HPDE6-E6E7 (cell line): ENCODE measurements around the gene NCAPG.
"Not testable (repeated sequence)": the region's sequence is repeated elsewhere in the genome, so short reads cannot be mapped to it uniquely, and the experiment has no call there.

Experiments
- DNase-seq: peaks from one replicate; pipeline ENCODE4 v3.0.0; 2011; ENCODE audit warnings: missing footprints; ENCODE audit errors: extremely low spot score

Gene NCAPG

DNA sequence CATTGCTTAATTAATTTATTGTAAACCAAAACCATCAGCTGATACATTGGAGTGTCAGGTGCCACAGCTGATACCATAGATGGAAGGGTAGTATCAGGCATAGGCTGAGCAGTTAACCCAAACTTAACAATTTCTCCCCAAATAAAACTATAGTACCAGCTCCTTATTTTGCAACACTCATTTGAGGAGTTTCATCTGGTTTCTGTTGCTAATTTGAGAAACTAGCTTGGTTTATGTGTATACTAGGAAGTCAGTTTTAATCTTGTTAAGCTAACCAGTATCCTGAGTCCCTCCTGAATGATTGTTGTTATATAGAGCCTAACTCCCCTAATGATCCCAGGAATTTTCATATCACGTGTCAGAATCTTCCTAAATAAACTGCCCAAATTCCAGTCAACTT lies 13.0 kb upstream of the NCAPG start:
- no peak for DNase-seq

DNA sequence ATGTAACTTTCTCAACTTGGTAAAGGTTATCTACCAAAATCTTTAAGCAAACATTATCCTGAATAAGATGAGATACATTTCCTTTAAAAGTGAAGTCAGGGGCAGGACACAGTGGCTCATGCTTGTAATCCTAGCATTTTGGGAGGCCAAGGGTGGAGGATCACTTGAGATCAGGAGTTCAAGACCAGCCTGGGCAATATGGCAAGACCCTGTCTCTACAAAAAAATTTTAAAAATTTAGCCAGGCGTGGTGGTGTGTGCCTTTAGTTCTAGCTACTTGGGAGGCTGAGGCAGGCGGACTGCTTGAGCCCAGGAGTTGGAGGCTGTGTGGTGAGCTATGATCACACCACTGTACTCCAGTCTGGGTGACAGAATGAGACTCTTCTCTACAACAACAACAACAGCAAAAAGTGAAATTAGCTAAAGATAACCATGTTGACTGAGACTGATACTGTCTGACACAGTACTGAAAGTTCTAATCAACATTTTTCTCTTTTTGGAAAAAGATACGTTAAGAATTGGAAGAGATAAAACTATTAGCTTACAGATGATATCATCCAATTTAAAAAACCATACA lies 5.1 kb upstream of the NCAPG start:
- DNase-seq = no peak

DNA sequence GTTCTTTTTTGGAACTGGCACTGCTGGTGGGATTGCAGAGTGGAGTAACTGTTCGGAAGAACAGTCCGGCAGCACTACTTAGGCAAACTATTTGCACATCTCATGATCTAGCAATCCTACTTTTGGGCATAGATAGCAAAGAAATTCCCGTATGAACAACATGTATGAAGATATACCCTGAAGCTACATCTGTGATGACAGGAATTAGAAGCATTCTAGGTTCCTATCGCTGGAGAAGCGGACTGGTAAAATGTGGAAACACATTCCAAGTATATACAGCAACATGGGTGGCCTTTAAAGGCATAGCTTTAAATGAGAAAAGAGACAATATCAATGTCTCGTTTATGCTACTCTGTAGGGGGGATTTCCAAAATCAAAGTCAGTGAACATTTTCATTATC lies 3.3 kb upstream of the NCAPG start:
- no peak for DNase-seq

DNA sequence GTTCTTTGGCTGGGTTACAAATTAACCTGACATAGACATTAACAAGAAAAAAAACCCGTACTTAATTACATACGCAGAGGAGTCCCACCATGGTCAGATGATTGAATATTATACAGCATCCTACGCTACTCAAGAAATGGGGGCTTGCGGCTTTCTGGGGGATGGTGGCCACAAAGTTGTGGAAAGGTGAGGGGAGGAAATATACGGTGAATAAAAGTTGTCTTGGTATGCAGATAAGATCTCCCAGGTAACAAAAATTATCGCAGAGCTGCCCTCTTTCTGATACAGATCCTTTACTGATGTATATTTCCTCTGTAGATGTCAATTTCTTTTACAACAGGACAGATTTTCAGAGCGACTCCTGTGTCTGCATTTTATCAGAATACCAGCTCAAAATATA lies 1.1 kb upstream of the NCAPG start:
- no peak for DNase-seq

DNA sequence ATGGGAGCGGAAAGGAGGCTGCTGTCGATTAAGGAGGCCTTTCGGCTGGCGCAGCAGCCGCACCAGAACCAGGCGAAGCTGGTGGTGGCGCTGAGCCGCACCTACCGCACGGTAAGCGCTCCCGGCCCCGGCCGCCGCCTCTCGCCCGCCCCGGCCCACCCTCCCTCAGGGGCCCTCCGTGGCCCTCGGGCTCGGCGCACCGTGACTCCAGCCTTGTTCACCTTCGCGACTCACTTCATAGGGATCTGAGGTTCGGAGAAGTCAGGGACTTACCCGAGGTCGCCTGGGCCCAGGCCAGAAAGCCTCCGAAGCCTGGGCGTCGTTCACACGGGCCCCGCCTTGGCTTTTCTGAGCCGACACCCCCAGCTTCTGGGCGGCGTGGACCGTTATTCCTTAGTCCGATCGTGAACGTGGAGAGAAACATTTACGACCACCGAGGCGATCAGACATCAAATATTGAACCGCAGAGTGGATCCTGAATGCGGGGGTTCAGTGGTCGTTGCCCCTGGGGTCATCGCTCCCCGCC lies 362 bp downstream of the NCAPG start:
- peak; percentile 6 for DNase-seq

DNA sequence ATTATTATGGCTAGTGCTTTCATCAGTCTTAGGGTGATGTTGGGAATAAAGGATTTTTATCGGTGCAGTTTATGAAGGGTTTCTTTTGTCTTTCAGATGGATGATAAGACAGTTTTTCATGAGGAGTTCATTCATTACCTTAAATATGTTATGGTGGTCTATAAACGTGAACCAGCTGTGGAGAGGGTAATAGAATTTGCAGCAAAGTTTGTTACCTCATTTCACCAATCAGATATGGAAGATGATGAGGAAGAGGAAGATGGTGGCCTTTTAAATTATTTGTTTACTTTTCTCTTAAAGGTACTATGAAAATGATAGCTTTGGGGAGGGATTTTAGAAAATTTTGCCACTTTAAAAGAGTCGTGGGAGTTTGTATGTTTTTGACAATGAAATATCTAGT lies 1.3 kb downstream of the NCAPG start:
- no peak for DNase-seq

DNA sequence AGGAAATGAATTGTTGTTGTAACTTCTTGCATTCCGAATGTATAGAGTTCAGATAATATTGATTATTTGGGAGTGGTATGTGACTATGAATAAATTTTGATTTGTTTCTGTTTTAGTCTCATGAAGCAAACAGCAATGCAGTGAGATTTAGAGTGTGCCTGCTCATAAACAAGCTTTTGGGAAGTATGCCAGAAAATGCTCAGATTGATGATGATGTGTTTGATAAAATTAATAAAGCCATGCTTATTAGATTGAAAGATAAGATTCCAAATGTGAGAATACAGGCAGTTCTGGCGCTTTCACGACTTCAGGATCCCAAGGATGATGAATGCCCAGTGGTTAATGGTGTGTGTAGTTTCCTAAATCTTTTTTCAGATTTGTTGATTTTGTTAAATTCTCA lies 2.0 kb downstream of the NCAPG start:
- no peak for DNase-seq

DNA sequence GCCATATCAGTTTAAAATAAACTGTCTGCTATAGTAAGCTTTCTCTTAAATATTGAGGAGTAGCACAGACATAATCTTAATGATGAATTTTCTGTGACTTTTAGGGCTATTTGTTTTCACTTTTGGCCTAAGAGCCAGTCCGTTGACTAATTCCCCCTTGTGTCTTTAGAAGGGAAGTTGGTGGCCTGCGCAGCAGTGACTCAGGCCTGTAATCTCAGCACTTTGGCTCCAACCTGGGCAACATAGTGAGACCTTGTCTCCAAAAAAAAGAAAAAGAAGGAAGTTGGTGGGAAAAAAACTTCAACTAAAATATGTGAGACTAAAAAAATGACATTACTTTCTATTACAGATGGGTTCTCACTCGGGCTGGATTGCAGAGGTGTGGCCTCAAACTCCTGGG lies 3.4 kb downstream of the NCAPG start:
- no peak for DNase-seq

DNA sequence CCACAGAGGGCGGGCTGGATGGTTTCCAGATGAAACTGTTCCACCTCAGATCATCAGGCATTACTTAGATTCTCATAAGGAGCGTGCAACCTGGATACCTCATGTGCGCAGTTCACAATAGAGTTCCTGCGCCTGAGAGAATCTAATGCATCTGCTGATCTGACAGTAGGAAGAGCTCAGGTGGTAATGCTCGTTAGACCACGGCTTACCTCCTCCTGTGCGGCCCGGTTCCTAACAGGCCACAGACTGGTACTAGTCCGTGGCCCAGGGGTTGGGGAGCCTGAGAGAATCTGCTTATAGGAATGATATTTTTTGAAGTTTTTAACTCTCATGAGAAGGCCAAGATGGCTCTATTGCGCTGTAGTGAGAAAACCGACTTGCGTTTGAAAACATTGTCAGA lies 5.4 kb downstream of the NCAPG start:
- DNase-seq = no peak

DNA sequence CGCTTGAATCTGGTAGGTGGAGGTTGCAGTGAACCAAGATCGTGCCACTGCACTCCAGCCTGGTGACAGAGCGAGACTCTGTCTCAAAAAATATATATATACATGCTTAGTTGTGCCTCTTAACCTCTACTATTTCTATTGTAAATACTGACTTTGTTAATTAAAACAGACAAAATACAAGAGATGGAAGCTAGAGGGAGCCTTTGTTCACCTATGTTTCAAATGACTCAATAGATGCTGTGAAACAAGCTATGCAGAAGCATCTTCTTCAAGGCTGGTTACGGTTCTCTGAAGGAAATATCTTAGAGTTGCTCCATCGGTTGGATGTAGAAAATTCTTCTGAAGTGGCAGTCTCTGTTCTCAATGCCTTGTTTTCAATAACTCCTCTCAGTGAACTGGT lies 6.2 kb downstream of the NCAPG start:
- DNase-seq = peak; percentile 9

DNA sequence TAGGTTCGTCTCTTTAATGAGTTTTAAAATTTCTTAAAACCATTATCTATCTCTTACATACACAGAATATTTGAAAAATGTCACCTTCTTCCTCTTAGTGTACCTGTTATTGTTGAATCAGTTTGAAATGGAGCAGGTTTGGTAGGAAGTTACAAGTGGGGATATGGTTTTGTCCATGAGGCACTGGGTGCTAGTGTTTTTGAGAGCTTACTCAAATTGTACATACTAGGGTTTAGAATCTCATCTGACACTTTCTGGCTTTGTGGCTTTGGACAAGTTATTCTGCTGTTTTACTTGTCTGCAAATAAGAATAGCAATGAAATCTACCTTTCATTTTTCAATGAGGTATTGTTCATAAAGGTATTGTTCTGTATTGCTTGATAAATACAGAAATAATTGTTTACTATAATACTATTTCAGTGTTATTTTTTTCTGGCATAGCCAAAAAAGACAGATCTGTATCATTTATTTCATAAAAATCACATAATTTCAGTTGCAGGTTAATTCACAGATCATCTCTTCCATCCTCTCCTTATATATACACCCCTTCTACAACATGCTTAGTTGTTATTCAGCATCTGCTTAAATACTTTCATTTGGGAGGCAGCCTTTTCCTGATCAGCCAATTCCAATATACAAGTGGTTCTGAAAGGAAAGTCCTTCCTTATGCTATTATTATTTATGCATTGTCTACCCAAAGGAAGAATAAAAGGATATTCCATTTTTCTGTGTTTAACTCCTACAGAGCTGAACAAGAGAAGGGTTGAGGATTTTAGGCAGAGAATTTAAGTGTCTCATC lies 13.3 kb downstream of the NCAPG start:
- DNase-seq = no peak

DNA sequence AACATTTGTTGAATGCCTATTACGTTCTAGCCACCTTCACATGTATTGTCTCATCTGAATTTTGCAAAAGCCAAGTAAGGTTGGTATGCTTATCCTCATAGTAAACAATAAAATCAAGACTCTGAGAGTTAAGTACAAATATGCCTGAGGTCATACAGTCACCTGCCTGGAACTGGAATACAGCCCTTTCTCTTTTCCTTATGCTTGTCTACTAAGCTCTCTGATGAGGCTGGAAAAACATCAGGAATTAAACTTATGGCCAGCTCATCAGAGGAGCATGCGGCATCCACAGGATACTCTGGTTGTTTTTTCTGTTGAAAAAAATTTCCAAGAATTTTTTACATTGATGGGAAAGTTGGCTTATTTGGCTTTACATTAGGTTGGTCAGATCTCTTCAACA lies 35.5 kb downstream of the NCAPG start:
- DNase-seq = no peak

DNA sequence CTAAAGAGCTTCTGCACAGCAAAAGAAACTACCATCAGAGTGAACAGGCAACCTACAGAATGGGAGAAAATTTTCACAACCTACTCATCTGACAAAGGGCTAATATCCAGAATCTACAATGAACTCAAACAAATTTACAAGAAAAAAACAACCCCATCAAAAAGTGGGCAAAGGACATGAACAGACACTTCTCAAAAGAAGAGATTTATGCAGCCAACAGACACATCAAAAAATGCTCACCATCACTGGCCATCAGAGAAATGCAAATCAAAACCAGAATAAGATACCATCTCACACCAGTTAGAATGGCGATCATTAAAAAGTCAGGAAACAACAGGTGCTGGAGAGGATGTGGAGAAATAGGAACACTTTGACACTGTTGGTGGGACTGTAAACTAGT lies 39.5 kb downstream of the NCAPG start:
- DNase-seq = not testable (repeated sequence)

DNA sequence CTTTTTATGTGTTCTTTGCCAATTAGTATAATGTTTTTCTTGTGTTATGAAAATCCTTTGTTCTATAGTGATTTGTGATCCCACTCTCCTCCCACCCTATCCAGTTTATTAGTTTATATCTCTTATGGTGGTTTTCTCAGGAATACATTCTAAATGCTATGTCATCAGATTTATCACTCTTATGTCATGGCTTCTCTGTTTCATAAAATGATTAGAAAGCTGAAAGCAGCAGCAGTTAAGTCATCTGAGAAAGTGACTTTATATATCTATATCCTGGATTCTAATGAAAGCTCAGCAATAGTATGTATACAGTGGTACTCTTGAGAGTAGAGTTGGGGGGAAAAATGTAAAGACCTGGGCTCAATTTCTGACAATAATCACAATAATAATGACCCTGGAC lies 41.2 kb downstream of the NCAPG start:
- no peak for DNase-seq

DNA sequence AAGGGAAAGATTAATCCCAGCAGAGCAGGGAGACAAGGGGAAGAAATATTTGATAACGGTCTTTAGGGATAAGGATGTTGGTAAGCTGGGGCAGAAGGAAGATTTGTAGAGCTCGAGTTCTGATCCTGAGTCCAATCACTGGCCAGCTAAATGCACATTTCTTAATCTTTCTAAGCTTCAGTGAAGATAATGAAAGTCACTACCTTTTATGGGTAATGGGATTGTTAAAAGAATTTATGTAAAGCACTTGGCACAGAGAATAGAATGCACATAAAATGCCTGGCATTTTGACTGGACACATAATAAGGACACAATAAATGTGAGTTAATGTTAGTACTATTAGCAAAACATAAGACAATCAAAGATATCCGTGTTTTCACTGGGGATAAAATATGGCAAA lies 43.3 kb downstream of the NCAPG start:
- no peak for DNase-seq

DNA sequence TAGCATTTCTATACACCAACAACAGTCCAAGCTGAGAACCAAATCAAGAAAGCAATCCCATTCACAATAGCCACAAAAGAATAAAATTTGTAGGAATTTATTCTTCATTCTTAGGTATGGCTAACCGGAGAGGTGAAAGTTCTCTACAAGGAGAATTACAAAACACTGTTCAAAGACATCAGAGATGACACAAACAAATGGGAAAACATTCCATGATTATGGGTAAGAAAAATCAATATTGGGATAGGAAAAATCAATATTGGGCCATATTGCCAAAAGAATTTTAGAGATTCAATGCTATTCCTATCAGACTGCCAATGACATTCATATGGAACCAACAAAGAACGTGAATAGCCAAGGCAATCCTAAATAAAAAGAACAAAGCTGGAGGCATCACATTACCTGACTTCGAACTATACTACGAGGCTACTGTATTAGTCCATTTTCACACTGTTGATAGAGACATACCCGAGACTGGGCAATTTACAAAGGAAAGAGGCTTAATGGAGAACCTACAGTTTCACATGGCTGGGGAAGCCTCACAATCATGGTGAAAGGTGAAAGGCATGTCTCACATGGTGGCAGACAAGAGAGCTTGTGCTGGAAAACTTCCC lies 49.1 kb downstream of the NCAPG start:
- DNase-seq = no peak

DNA sequence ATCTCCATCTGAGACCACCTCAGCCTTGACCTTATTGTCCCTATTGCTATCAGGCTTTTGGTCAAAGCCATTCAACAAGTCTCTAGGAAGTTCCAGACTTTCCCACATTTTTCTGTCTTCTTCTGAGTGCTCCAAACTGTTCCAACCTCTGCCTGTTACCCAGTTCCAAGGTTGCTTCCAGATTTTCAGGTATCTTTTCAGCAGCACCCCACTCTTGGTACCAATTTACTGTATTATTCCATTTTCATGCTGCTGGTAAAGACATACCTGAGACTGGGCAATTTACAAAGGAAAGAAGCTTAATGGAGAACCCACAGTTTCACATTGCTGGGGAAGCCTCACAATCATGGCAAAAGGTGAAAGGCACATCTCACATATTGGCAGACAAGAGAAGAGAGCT lies 51.1 kb downstream of the NCAPG start:
- not testable (repeated sequence) for DNase-seq

DNA sequence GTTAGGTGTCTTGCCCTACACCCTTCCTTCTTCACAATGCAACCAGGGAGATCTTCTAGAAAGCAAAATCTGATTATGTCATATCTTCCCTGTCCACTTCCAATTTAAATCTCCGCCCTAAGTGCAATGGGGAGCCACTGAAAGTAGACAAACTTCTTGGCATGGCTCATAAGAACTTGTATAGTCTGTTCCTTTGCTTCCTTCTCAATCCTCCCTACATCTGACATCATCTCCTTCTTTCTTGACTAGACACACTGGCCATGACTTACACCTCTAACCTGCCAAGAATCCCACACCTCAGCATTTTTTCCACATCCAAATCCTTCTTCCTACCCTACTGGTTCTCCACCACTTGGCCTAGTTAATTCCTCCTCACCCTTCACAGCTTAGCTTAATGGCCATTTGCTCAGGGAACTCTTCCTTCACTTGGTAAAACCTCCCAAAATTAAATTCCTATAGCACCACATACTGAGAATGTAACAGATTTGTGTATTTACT lies 55.1 kb downstream of the NCAPG start:
- DNase-seq = no peak

DNA sequence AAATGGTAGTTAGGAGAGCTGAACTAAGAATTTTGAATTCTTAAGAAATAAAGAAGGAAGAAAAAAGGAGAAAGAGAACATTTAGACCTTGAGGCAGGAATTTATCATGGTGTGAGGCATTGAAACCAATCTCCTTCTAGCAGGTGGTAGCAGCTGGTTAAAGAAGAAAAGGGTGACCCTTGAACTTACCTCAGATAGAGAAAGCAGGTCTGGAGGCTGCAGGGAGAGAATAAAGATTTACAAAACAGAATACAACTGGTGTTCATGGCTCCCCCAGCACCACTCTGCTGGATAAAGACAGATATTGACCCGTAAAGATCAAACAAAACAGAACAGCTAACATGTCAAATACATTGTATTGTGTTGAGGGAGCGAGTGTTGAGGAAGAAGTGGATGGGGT lies 56.0 kb downstream of the NCAPG start:
- DNase-seq = no peak

DNA sequence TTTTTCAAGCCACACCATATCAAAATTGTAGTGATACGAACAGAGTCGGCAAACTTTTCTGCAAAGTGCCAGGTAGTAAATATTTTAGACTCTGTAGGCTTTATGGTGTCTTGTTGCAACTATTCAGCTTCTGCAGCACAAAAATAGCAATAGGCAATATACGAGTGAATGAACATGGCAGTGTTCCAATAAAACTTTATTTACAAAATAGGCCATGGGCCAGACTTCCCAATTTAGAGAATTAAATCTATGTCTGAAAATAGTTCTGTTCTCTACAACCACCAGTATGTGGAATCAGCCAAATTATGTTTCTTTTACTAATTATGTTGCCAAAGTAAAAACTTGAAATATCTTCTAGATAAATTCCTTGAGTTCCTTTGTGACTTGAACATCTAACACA lies 56.5 kb downstream of the NCAPG start:
- DNase-seq = no peak

DNA sequence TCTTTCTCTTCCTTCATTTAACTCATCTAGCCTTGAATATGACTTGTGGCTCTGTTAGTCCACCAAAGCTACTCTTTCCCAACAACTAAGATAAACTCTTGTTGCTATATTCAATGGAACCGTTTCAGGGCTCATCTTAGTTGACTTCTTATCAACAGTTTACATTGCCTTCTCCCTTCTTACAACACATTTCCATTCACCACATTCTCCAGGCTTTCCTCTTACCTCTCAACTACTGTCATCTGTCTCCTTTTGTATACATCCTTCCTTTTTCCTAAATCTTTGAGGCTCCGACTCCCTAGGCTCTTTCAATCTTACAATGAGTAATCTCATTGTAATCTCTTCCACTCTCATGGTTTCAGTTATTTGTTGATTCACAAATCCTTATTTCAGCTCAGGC lies 58.5 kb downstream of the NCAPG start:
- no peak for DNase-seq

DNA sequence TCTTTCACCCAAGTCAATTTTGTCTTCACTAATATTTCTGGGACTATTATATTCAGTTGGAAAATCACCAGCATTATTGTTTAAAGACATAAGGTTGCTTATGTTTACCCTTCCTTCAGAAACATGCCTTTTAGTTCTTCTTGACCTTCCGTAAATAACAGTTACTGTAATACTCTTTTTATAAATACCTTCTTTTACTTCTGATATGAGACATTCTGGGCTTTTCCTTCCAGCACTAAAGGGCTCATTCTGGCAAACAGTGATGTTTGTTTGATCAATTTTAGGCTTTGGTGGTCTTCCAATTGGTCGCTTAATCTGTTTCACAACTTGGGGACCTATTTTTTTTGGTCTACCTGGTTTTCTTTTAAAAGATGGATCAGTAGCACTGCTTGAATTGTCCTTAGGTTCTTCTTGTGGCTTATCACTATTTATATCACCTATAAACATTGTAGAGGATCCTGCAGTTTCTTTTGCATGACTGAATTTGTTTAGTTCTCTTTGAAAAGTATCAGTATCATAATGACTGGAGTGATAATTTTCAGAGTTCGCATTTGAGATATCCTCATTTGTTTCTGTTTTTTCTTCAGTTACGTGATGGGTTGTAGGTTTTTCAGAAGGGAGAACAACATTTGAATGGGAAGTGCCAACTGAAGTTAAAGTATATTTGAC lies 64.8 kb downstream of the NCAPG start:
- no peak for DNase-seq
